OCI-LY7 (cell line): ENCODE data around the gene PLAAT2.

Source experiments
- EZH2phosphoT487 ChIP-seq: fragments of 200-600 bp; sonication (generic); IDR thresholded peaks from 2 replicates; pipeline ENCODE4 v1.6.1; 2018; ENCODE audit warnings: low read depth, borderline replicate concordance, mild to moderate bottlenecking, mixed run types, antibody characterized with exemption, low read length, moderate library complexity, mixed read lengths
- TF ChIP-seq, protein P1 (sequence below): fragments of 200-600 bp; sonication (generic); conservative IDR thresholded peaks from 2 replicates; pipeline ENCODE4 v1.5.1; 2014; ENCODE audit warnings: mild to moderate bottlenecking, antibody characterized with exemption, low read length, moderate library complexity, mixed read lengths

DNA sequence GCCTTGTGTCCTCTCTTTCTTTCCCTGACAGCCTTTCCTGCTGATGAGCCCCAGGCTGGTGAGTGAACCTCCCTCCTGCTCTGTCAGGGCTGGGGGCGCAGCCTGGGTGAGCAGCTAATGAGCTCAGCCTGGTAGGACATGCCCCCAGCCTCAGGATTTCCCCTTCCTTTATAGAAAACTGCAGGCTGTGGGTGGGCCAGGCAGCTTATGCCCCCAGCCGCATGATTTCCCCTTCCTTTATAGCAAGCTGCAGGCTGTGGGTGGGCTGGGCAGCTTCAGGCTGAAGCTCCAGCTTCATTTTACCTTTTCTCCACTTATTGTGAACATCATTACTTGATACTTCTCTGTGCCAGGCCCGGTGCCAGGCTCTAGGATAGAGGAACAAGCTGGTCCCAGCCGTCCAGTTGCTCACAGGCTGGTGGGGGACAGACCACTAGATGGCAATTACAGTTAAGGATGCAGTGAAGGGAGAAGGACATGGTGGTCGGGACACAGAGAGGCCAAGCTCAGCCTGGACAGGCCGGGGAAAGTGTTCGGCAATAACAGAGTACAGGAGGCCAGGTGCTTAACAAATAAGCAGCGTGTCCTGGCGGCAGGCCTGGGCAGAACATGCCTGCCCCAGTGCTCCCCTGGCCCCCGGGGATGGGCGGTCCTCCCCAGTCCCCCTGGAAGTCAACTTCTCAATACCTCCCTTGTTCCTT, 52.0 kb downstream of the PLAAT2 start:
- TF ChIP-seq, protein P1, sequence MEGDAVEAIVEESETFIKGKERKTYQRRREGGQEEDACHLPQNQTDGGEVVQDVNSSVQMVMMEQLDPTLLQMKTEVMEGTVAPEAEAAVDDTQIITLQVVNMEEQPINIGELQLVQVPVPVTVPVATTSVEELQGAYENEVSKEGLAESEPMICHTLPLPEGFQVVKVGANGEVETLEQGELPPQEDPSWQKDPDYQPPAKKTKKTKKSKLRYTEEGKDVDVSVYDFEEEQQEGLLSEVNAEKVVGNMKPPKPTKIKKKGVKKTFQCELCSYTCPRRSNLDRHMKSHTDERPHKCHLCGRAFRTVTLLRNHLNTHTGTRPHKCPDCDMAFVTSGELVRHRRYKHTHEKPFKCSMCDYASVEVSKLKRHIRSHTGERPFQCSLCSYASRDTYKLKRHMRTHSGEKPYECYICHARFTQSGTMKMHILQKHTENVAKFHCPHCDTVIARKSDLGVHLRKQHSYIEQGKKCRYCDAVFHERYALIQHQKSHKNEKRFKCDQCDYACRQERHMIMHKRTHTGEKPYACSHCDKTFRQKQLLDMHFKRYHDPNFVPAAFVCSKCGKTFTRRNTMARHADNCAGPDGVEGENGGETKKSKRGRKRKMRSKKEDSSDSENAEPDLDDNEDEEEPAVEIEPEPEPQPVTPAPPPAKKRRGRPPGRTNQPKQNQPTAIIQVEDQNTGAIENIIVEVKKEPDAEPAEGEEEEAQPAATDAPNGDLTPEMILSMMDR, result no peak
- no peak for TF ChIP-seq EZH2phosphoT487
